ENCODE results near the gene SQSTM1.
"Not testable (repeated sequence)": the region's sequence is repeated elsewhere in the genome, so short reads cannot be mapped to it uniquely, and the experiment has no call there.

Gene SQSTM1

DNA sequence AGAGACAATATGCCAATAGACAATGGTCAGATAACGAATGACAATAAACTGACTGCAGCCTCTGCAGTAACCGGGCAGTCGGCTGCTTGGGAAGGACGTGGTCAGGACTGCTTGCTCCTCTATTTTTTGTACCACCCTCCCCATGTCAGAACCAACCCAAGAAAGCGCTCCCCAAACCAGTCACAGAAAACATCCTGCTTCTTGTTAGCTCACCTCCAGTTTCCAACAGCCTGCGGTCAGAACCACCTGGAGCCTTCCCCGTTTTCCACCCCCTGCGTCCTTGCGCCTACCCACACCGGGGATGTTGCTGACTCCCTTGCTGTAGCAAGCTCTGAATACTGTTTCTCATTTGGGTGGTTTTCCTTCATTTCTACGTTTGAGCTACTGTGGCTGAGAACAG lies 39.6 kb downstream of the SQSTM1 start:
- DNase-seq = no peak

GRCh38 chr5:179862296-179862695 lies 41.6 kb downstream of the SQSTM1 start:
- no peak for DNase-seq

GRCh38 chr5:179862891-179863290 lies 42.2 kb downstream of the SQSTM1 start:
- DNase-seq = no peak

DNA sequence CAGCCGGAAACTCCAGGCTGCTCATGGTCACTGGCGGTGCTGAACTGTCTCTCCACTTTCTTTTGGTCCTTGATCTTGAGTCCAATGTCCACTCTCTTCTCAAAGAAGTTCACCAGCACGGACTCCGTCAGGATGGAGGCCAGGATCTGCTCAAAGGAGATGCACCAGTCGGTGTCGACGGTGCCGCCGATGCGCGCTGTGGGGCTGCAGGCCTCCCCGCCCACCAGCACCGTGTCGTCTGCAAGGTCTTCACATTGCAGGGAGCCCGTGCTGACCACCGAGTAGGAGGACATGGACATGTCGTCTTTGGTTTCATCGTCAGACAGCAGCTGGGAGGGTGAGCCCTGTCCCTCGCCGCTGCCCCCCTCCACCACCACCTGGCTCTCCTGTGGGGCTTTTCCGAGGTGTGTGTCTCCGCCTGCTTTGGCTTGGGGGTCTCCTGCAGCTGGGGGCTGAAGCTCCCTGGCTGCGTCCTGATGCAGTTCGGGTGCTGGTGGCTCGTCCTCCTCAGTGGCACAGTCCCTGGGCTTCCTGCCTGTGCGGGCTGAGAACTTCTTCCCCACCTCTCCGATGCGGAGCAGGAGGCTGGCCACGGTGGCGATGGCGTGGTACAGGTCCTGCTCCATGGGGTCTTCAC lies 42.9 kb downstream of the SQSTM1 start:
- DNase-seq = no peak

DNA sequence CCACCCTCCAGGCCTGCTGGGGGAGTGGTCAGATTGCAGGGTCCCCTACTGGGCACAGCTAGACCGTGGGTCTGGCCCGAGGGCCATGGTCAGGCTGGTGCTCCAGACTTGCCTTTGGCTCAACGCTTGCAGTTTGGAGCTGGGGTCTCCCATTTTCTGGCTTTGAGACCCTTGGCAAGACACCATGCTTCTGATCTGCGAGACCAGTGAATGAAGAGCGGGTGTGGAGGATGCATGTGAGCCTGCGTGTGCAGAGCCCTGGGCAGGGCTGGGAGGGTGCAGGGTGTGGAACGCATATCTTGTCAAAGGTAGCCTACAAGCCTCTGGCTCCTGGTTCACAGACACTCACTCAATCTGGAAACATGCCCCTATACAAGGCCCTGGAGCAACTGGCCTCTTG lies 44.0 kb downstream of the SQSTM1 start:
- no peak for DNase-seq

DNA sequence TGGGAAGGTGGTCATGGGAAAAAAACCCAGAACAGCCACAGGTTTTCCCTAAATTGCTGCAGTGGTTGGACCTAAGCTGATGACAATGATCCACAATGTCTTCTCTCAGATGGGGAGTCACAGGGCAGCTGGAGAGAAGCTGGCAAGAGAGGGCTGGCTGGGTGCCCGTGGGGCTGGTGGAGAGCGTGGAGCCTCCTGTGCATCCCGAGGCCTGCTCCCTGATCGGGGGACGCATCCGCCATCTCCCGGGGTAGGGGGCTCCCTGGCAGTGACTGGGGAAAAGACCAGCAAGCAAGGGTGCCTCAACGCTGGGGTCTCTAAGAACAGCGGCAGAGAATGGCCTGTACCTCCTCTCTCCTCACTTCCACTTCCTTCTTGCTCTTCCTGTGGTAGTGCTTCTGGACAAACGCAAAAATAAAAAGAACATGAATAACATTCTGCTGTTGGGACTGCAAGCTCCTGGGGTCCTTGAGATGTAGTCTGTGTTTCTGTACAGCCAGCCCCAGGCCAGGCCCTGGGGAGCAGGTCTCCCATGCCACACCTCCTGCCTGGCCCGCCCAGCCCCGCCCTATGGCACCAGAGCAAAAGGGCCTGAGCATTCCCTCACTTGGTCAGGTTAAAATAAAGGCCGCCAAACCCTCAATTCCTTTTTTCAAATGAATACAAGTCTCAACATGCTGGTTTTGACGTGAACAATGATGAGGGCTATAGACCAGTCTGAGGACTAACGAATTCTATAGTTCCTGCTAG lies 45.0 kb downstream of the SQSTM1 start:
- DNase-seq = no peak

- DNase-seq = peak; percentile 7
Measured at GRCh38 chr5:179866241-179867078, 45.8 kb downstream of the SQSTM1 start.

- DNase-seq = no peak
Measured at GRCh38 chr5:179867079-179867465, 46.4 kb downstream of the SQSTM1 start.

DNA sequence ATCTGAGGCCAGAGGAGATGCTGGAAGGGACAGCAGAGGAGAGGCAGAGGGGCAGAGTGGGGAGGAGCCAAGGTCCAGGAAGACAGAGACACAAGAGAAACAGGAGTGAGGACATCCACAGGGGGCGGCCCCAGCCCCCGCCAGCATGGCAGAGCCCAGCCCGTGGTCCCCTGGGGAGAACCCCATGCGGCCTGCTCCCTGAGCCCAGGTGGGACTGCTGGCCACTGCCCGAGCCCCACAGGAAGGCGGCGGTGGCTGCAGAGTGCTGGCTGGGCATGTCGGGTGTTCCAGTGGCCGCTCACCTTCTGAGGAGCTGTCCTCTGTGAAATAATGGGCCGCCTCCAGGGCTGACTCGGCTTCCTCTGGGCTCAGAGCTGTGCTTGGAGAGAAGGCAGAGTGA lies 46.8 kb downstream of the SQSTM1 start:
- DNase-seq = no peak

DNA sequence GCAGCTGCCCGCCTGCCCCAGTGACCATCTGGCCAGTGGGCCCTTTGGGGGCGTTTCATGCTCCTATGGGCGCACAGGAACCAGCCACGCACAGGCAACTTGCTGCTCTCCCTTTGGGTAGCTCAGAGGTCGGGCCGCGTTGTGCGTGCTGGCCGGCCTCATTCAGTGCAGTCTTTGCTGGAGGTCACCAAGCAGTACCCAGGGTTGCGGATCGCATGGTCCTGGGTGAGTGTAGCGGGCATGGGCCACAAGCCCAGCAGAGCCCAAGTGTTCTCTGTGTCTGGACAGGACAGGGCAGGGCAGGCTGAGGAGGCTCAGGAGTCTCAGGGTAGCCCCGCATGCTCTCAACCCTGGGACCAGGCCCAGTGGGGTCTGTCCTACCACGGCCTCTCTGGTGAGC lies 47.8 kb downstream of the SQSTM1 start:
- no peak for DNase-seq

GRCh38 chr5:179869101-179869500 lies 48.4 kb downstream of the SQSTM1 start:
- DNase-seq = no peak

GRCh38 chr5:179869641-179870402 lies 49.1 kb downstream of the SQSTM1 start:
- no peak for DNase-seq

- DNase-seq = peak; percentile 42
Measured at GRCh38 chr5:179870403-179870903, 49.7 kb downstream of the SQSTM1 start.

DNA sequence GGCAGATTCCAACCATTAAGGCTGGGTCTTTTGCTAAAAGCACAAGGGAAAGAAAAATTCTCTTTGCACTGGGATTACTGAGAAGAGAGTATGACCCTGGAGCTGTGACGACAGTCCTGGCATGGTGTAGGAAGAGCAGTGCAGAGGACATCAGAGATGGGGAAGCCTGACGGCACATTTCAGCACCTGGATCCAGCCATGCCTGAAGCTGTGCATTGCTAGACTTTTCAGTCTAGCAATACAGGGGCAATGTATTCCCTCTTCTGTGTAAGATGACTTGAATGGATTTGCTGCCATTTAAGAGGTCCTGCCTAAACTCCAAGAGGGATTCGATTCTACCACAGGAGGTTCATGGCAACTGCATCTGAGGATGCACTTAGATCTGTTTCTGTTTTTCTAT lies 50.2 kb downstream of the SQSTM1 start:
- no peak for DNase-seq

DNA sequence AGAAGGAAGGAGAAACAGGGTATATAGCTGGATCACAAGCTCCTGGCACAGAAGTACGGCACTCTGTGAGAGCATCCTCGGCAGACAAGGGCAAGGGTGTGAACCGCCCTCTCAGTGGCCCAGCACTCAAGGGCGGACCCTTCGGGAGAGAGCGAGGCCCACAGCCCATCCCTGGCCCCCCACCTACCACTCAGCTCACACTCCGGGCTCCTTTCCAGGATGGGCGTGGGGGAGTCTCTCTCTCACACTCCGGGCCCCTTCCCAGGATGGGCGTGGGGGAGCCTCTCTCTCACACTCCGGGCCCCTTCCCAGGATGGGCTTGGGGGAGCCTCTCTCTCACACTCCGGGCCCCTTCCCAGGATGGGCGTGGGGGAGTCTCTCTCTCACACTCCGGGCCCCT lies 50.8 kb downstream of the SQSTM1 start:
- DNase-seq = not testable (repeated sequence)

GRCh38 chr5:179872055-179872827 lies 51.5 kb downstream of the SQSTM1 start:
- no peak for DNase-seq

DNA sequence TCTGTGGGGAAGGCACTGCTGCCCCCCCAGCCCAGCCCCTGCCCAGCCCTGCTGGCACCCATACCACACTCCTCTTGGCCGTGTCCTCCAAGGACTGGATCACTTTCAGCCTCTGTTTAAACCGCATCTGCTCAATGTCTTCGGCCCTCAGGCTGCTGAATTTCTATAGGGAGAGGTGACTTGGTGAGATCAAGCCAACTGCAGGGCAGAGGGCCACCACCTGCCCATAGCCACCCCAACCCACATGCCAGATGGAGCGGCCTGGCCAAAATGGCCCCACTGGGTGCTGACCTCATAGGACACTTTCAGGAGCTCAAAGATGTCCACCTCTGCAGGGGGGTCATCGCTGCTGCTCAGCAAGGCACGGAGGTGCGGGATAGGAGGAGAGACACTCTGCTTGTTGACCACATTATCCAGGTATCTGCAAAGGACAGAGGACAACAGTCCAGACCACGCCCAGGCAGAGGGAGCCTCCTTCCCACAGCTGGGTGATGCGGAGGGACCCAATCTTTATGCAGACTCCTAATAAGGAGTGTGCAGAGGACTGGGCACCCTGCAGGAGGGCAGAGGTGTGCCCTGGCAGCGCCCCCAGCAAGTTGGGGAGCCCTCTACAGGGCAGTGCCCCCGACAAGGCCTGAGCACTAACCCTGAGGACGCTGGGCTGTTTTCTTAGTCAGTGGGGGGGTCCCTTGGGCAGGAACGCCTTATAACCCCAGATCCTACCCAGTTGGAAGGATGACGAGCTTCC lies 52.3 kb downstream of the SQSTM1 start:
- DNase-seq = no peak

DNA sequence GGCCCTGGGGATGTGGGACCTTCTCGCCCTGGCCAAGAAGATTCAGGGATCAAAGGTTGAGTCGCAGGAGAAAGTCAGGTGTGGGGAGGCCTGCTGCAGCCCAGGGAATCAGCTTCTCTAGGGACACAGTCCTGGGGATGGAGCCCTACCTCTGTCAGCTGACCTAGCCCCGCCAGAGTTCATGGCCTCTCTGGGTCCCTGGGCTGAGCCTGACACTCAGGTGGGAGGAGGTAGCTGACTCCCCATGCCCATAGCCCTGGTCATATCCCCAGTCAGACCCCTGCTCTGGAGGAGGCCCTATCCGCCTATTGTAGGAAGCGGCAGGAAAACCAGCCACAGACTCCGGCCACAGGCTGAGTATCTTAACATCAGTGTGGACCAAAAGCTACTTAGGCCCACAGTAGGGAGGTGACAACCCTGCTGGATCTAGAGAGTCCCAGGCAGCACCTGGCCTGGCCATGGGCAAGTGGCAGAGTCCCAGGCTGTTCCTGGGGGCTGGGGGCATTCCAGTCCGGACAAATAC lies 52.9 kb downstream of the SQSTM1 start:
- DNase-seq = no peak

- no peak for DNase-seq
Measured at GRCh38 chr5:179874136-179874535, 53.4 kb downstream of the SQSTM1 start.

GRCh38 chr5:179874536-179875292 lies 54.0 kb downstream of the SQSTM1 start:
- DNase-seq = no peak
